Lower leg skin (tissue), 3 donors: Measurements from ENCODE around the gene KCNJ4.

Experiments
- CTCF ChIP-seq, 3 donors: fragments of 450-650 bp; IDR thresholded peaks; one replicate each; pipeline ENCODE4 v1.5.1; 2016; ENCODE audit warnings: antibody characterized with exemption in 3 of 3, mild to moderate bottlenecking in 3 of 3, moderate library complexity in 2 of 3
- POLR2A ChIP-seq, 2 donors: fragments of 450-650 bp; IDR thresholded peaks; one replicate each; pipeline ENCODE4 v1.6.1; 2016 to 2017; ENCODE audit warnings: antibody characterized with exemption in 2 of 2, mild to moderate bottlenecking in 1 of 2, moderate library complexity in 1 of 2

DNA sequence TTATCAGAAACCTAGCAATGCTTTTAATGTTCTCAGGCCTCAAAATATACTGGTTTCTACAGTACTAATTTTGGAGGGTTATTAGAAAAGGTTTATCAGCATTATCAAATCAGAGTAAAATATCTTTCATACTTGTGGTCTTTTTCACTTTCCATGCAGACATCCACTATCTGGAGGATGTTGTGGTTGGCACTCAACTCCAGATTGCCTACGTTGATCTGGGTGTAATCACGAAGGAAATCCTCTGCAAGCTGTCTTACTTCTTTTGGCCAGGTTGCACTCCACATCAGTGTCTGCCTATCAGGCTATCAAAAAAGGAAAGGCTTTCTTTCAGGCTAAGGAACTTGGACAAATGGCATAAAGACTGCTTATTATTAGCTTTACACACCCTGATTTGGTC is 39.5 kb upstream of the KCNJ4 start:
- no peak for TF ChIP-seq CTCF (IDR thresholded peaks at IDR 0.05)
- TF ChIP-seq POLR2A (IDR thresholded peaks at IDR 0.05): no peak
